IMR-90 (cell line): ENCODE data around the gene PLXNA4. TPM values are rescaled to one million over a fixed set of nuclear protein-coding genes. Genes with fewer than 3 reads are reported as not detected.

Experiments
- ATAC-seq: fragments of 200-7000 bp; cut with Tn5 transposase; 2 replicates; pipeline ENCODE4 v1.9.1; 2020; ENCODE audit warnings: low read depth, mild to moderate bottlenecking, moderate library complexity
- BruUV-seq: library from RNA; stranded (reverse); fragments of 400-500 nt; replicated peaks from 2 replicates; lab custom pipeline; 2021; lab: Mats Ljungman, UMichigan
- CTCF ChIA-PET: fragments of 300-600 bp; formaldehyde crosslinking; extraction: SDS; loops from one replicate; lab custom pipeline; 2021; ENCODE audit warnings: antibody characterized with exemption; lab: Yijun Ruan, JAX
- POLR2A ChIA-PET: fragments of 300-600 bp; sonication (Branson Sonifier 250); formaldehyde crosslinking; loops from one replicate; lab custom pipeline; 2022; ENCODE audit warnings: antibody characterized with exemption; ENCODE audit not compliant: unreplicated experiment; lab: Charles Lee
- DNase-seq: peaks from one replicate; pipeline ENCODE4 v3.0.0; 2013
- H2AFZ ChIP-seq: replicated peaks from 2 replicates; pipeline ENCODE3; 2013; ENCODE audit warnings: low read length, mild to moderate bottlenecking; ENCODE audit not compliant: poor library complexity
- H2AK5ac ChIP-seq: 2 replicates; pipeline ENCODE4 v1.6.1; 2013; ENCODE audit warnings: low read depth, low read length, inconsistent platforms
- H2AK9ac ChIP-seq: replicated peaks from 2 replicates; pipeline ENCODE3; 2013; ENCODE audit warnings: mild to moderate bottlenecking, low read depth, low read length, moderate library complexity; ENCODE audit not compliant: poor library complexity
- H2BK120ac ChIP-seq: 2 replicates; pipeline ENCODE4 v1.6.1; 2013; ENCODE audit warnings: low read depth, low read length, inconsistent platforms
- H2BK15ac ChIP-seq: 3 replicates; pipeline ENCODE4 v1.6.1; 2013; ENCODE audit warnings: low read depth, low read length, inconsistent platforms
- H2BK20ac ChIP-seq: 2 replicates; pipeline ENCODE4 v1.6.1; 2013; ENCODE audit warnings: low read depth, mild to moderate bottlenecking, inconsistent platforms, low read length, moderate library complexity
- H2BK5ac ChIP-seq: 2 replicates; pipeline ENCODE4 v1.6.1; 2013; ENCODE audit warnings: mild to moderate bottlenecking, low read depth, low read length, inconsistent platforms; ENCODE audit not compliant: poor library complexity, severe bottlenecking
- H3K14ac ChIP-seq: replicated peaks from 2 replicates; pipeline ENCODE4 v1.6.1; 2013; ENCODE audit warnings: low read depth, low read length, inconsistent platforms
- H3K18ac ChIP-seq: 2 replicates; pipeline ENCODE4 v1.6.1; 2013; ENCODE audit warnings: low read depth, low read length, control low read depth
- H3K23ac ChIP-seq: 2 replicates; pipeline ENCODE4 v1.6.1; 2013; ENCODE audit warnings: low read depth, low read length, inconsistent platforms
- H3K27ac ChIP-seq: 2 replicates; pipeline ENCODE4 v1.5.1; 2013; ENCODE audit warnings: mild to moderate bottlenecking, control low read depth, low read length; ENCODE audit not compliant: insufficient read depth
- H3K27me3 ChIP-seq: 2 replicates; pipeline ENCODE4 v1.6.1; 2013; ENCODE audit warnings: low read length; ENCODE audit not compliant: control insufficient read depth, insufficient read depth
- H3K36me3 ChIP-seq: 2 replicates; pipeline ENCODE4 v1.6.1; 2013; ENCODE audit warnings: low read length, mixed read lengths; ENCODE audit not compliant: control insufficient read depth, insufficient read depth
- H3K4ac ChIP-seq: 2 replicates; pipeline ENCODE4 v1.6.1; 2013; ENCODE audit warnings: low read depth, low read length, inconsistent platforms
- H3K4me1 ChIP-seq: 2 replicates; pipeline ENCODE4 v1.6.1; 2013; ENCODE audit warnings: low read length, mixed read lengths; ENCODE audit not compliant: control insufficient read depth, insufficient read depth
- H3K4me2 ChIP-seq: 2 replicates; pipeline ENCODE4 v1.6.1; 2013; ENCODE audit warnings: low read depth, mild to moderate bottlenecking, control low read depth, low read length, moderate library complexity
- H3K4me3 ChIP-seq: 2 replicates; pipeline ENCODE4 v1.5.1; 2013; ENCODE audit warnings: low read depth, mild to moderate bottlenecking, control low read depth, low read length, moderate library complexity; ENCODE audit not compliant: insufficient read depth
- H3K56ac ChIP-seq: 2 replicates; pipeline ENCODE4 v1.6.1; 2013; ENCODE audit warnings: low read length, inconsistent platforms; ENCODE audit not compliant: insufficient read depth; ENCODE audit errors: extremely low read depth
- H3K79me1 ChIP-seq, 2 experiments: 2 replicates each; pipeline ENCODE4 v1.6.1; 2013; ENCODE audit warnings: low read length in 2 of 2, inconsistent platforms in 1 of 2, low read depth in 1 of 2
- H3K9ac ChIP-seq: 2 replicates; pipeline ENCODE4 v1.6.1; 2013; ENCODE audit warnings: low read depth, low read length, control low read depth
- H3K9me1 ChIP-seq: 2 replicates; pipeline ENCODE4 v1.6.1; 2013; ENCODE audit warnings: low read length, inconsistent platforms; ENCODE audit not compliant: insufficient read depth
- H3K9me3 ChIP-seq: 2 replicates; pipeline ENCODE4 v1.6.1; 2013; ENCODE audit warnings: low read length; ENCODE audit not compliant: control insufficient read depth, insufficient read depth
- H4K20me1 ChIP-seq: 2 replicates; pipeline ENCODE4 v1.6.1; 2013; ENCODE audit warnings: low read length, inconsistent platforms; ENCODE audit not compliant: insufficient read depth
- H4K5ac ChIP-seq: 2 replicates; pipeline ENCODE4 v1.6.1; 2013; ENCODE audit warnings: mild to moderate bottlenecking, low read depth, low read length, control low read depth
- H4K8ac ChIP-seq, 2 experiments: 2 replicates each; pipeline ENCODE4 v1.6.1; 2013; ENCODE audit warnings: low read depth in 2 of 2, low read length in 2 of 2, control low read depth in 1 of 2, inconsistent platforms in 1 of 2
- H4K91ac ChIP-seq: 2 replicates; pipeline ENCODE4 v1.6.1; 2013; ENCODE audit warnings: low read depth, low read length, inconsistent platforms; ENCODE audit not compliant: insufficient read depth
- CEBPB ChIP-seq: IDR thresholded peaks from 2 replicates; pipeline ENCODE4 v1.6.1; 2012; ENCODE audit warnings: low read depth, low read length, improper control_type of control experiment
- CTCF ChIP-seq: conservative IDR thresholded peaks from 2 replicates; pipeline ENCODE4 v1.5.1; 2012; ENCODE audit warnings: mild to moderate bottlenecking, low read depth, low read length, improper control_type of control experiment
- ELK1 ChIP-seq: fragments of 150-350 bp; IDR thresholded peaks from 2 replicates; pipeline ENCODE4 v1.6.1; 2016; ENCODE audit warnings: low read depth, mild to moderate bottlenecking, low read length, moderate library complexity, borderline replicate concordance
- MXI1 ChIP-seq: IDR thresholded peaks from 2 replicates; pipeline ENCODE4 v1.6.1; 2012; ENCODE audit warnings: low read depth, mild to moderate bottlenecking, low read length, moderate library complexity, borderline replicate concordance
- NFE2L2 ChIP-seq: fragments of 150-350 bp; IDR thresholded peaks from 2 replicates; pipeline ENCODE4 v1.6.1; 2016; ENCODE audit warnings: low read depth, mild to moderate bottlenecking, low read length
- RAD21 ChIP-seq: IDR thresholded peaks from 2 replicates; pipeline ENCODE4 v1.6.1; 2012; ENCODE audit warnings: low read length, improper control_type of control experiment
- USF2 ChIP-seq: fragments of 150-350 bp; IDR thresholded peaks from 2 replicates; pipeline ENCODE4 v1.6.1; 2017; ENCODE audit warnings: mild to moderate bottlenecking, antibody characterized with exemption, low read length, low read depth
- WGBS, 2 experiments: methylation state at CpG; one replicate each; pipeline versions ENCODE4 v1.1.5 to v1.1.7; 2013; ENCODE audit warnings: missing lambda C conversion rate in 2 of 2; ENCODE audit not compliant: insufficient read length in 1 of 2; ENCODE audit errors: extremely low coverage in 2 of 2; 5-methylcytosine and 5-hydroxymethylcytosine counted together
- dilution Hi-C: fragments of 300-500 bp; cut with HindIII; formaldehyde crosslinking; loops from one replicate; pipeline ENCODE4 v1.14.3; 2018; ENCODE audit warnings: low sequenced_read_pairs; ENCODE audit not compliant: unreplicated experiment
- in situ Hi-C: fragments of 300-500 bp; cut with MboI; formaldehyde crosslinking; loops from 3 replicates; pipeline ENCODE4 v1.14.3; 2019; ENCODE audit warnings: low sequenced_read_pairs, inconsistent platforms, mixed read lengths
- intact Hi-C: fragments of 100-400 bp; cut with micrococcal nuclease; formaldehyde crosslinking; loops from 2 replicates; pipeline ENCODE4 v1.10.0; 2022
- polyA plus RNA-seq, 3 experiments: library from polyadenylated mRNA; depleted of rRNA; stranded (reverse); fragments of >200 nt; gene quantifications; 2 replicates each; pipeline ENCODE4 v1.2.3, GENCODE V29; 2012; ENCODE audit warnings: low replicate concordance in 1 of 3
- total RNA-seq: library from RNA; depleted of rRNA; stranded (reverse); fragments of >200 nt; gene quantifications from 2 replicates; pipeline ENCODE4 v1.2.3, GENCODE V29; 2012

The PLXNA4 gene
- total and polyA plus RNA-seq, 2 of the 4 experiments (the other 2 are of a cell fraction) = under 0.01 TPM

GRCh38 chr7:132148876-132149275 lies 427.4 kb downstream of the PLXNA4 start:
- H3K14ac ChIP-seq = no peak overlapping the region
- H2BK5ac ChIP-seq = no peak overlapping the region
- no peak overlapping the region for H3K27ac ChIP-seq
- intact Hi-C loops = no loop called here
- H2BK20ac ChIP-seq = no peak overlapping the region
- no peaks in the 10 kb centered on the region for H3K79me1 ChIP-seq
- no CpG with 5 or more reads among the region's 3 CpGs for WGBS, 2 experiments
- no peak overlapping the region for H3K23ac ChIP-seq
- no peak overlapping the region for H2AK5ac ChIP-seq
- H3K4ac ChIP-seq = no peak overlapping the region
- H4K91ac ChIP-seq = no peak overlapping the region
- H4K8ac ChIP-seq = no peak overlapping the region
- H3K9ac ChIP-seq = no peak overlapping the region
- no peak for DNase-seq
- H3K18ac ChIP-seq = no peak overlapping the region
- dilution Hi-C loops = no loop called here
- no TSS peak for BruUV-seq
- no peak overlapping the region for H3K4me2 ChIP-seq
- H2AFZ ChIP-seq = no peak overlapping the region
- CTCF ChIA-PET = no interaction called here
- H2BK120ac ChIP-seq = no peak overlapping the region
- no peak overlapping the region for H2BK15ac ChIP-seq
- H3K9me3 ChIP-seq = no peaks in the 10 kb centered on the region
- no peak overlapping the region for H2AK9ac ChIP-seq
- H3K56ac ChIP-seq = no peak overlapping the region
- H3K4me1 ChIP-seq = no peaks in the 10 kb centered on the region
- in situ Hi-C loops = no loop called here
- H3K36me3 ChIP-seq = no peaks in the 10 kb centered on the region
- H3K4me3 ChIP-seq = no peak overlapping the region
- POLR2A ChIA-PET = no interaction called here
- peaks cover 2% of the 10 kb centered on the region; the same call in 1 of the 2 replicates for H3K27me3 ChIP-seq
- no peaks in the 10 kb centered on the region for H3K9me1 ChIP-seq
- no peak overlapping the region for H4K5ac ChIP-seq
- no peaks in the 10 kb centered on the region for H4K20me1 ChIP-seq
- ATAC-seq = no peak
- TF ChIP-seq CEBPB (no peak), NFE2L2 (no peak), ELK1 (no peak), MXI1 (no peak), USF2 (no peak), CTCF (no peak), RAD21 (no peak)
